ENCODE results near the gene RABL3. TPM values are rescaled to one million over a fixed set of nuclear protein-coding genes. Genes with fewer than 3 reads are reported as not detected.

Gene RABL3
- total and polyA plus RNA-seq, 8 donors = 2.0 to 27.7 (median 9.4) TPM

DNA sequence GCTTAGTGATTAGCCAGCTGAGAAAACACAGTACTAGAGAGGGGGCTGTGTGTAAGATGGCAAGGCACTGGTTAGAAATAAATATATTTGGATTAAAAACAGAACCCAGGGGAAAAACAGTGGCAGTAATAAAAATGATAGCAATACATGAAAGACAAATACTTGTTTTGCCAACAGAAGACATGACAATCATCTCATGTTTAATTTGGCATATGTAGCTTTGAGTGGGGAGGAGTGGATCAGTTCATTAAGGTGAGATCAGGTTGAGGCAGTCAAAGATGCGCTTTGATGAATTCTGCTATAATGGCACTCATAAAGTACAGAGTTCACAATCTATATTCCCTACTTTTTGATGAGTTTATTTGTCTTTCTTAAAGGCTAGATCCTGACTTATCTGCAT is 56.9 kb downstream of the RABL3 start:
- WGBS, 5 donors = 95 to 100% (median 97%) methylated on average over 1 of the region's 1 CpG

DNA sequence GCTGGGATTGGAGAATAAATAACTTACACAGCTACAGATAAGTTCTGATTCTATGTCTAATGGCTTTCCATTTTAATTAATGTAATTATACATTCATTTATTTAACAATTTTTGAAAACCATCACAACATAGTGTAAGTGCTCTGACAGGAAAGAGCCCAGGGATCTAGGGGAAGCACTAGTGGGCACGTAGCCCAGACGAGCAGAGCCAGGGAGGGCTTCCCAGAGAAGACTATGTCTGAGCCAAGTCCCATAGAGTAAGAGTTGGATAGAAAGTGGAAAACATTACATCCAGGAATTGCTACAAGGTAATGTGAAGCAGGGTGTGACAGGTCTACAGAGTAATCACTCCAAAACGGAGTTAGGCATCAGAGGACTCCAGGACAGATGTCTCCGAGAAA is 57.4 kb downstream of the RABL3 start:
- H3K36me3 ChIP-seq = peaks cover 0 to 14% (median 8%) of the 10 kb centered on the region in 4 donors
- TF ChIP-seq EP300 (IDR thresholded peaks at IDR 0.05) (no peak), POLR2A (IDR thresholded peaks at IDR 0.05) (no peak)
- intact Hi-C loops (cut with DNase I; ENCODE audit: low total_unique reads) = no loop called here
- peaks cover 9 to 33% (median 19%) of the 10 kb centered on the region in 4 donors for H3K4me1 ChIP-seq
- no peak overlapping the region for H3K4me3 ChIP-seq
- WGBS, 5 donors = 63 to 86% (median 74%) methylated on average over 4 of the region's 4 CpGs
- no peaks in the 10 kb centered on the region for H3K27me3 ChIP-seq
- H3K27ac ChIP-seq = no peak overlapping the region
- peak in 1 of 2 donors; percentile 12 for DNase-seq
- no peaks in the 10 kb centered on the region for H3K9me3 ChIP-seq

More for the DNA sequence above, 56.9 kb downstream of the RABL3 start:
- Histone ChIP-seq H3K4me1 (peaks cover 9 to 32% (median 19%) of the 10 kb centered on the region in 4 donors), H3K36me3 (peaks cover 0 to 14% (median 8%) of the 10 kb centered on the region in 4 donors), H3K9me3 (no peaks in the 10 kb centered on the region), H3K27me3 (no peaks in the 10 kb centered on the region), H3K4me3 (no peak overlapping the region), H3K27ac (no peak overlapping the region)
- no peak for DNase-seq
- TF ChIP-seq POLR2A (IDR thresholded peaks at IDR 0.05) = no peak
- TF ChIP-seq, protein P1, sequence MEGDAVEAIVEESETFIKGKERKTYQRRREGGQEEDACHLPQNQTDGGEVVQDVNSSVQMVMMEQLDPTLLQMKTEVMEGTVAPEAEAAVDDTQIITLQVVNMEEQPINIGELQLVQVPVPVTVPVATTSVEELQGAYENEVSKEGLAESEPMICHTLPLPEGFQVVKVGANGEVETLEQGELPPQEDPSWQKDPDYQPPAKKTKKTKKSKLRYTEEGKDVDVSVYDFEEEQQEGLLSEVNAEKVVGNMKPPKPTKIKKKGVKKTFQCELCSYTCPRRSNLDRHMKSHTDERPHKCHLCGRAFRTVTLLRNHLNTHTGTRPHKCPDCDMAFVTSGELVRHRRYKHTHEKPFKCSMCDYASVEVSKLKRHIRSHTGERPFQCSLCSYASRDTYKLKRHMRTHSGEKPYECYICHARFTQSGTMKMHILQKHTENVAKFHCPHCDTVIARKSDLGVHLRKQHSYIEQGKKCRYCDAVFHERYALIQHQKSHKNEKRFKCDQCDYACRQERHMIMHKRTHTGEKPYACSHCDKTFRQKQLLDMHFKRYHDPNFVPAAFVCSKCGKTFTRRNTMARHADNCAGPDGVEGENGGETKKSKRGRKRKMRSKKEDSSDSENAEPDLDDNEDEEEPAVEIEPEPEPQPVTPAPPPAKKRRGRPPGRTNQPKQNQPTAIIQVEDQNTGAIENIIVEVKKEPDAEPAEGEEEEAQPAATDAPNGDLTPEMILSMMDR (IDR thresholded peaks at IDR 0.05) = no peak
- TF ChIP-seq POLR2AphosphoS5 (IDR thresholded peaks at IDR 0.05) = no peak
- TF ChIP-seq EP300 (IDR thresholded peaks at IDR 0.05) = no peak
- intact Hi-C loops (cut with DNase I; ENCODE audit: low total_unique reads) = no loop called here

DNA sequence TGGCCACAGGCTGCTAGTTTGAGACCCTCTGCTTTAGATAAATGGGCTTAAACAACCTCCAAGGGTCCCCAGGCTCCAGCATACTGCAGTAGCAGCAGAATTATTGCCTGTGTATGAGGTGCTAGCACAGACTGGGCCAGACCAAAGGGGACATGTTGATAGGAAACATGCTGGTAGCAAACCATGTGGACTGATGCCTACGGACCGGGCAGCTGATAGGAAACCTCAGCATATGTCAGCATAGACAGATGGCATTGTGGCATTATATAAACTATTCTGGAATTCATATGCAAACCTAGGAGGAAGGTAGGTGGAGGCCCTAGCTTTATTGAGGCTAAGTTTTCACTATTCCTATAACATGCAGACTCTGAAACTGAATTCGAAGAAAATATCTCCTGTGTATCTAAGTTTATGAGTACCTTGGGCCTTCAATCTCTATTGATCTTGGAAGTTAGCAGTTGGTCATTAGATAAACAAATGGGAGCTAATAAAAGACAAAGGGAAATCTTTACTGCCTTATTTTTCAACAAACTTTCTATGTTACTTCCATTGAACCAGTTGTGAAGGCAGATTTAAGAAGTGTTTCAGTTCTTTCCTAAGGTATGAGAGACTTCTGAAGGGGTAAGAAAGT is 58.5 kb downstream of the RABL3 start:
- no peak for DNase-seq
- Histone ChIP-seq H3K27me3 (no peaks in the 10 kb centered on the region), H3K9me3 (no peaks in the 10 kb centered on the region), H3K4me1 (peaks cover 15 to 44% (median 27%) of the 10 kb centered on the region in 4 donors), H3K27ac (peak overlapping the region in 3 of 5 donors; percentile 82 to 87 (median 84)), H3K4me3 (no peak overlapping the region), H3K36me3 (peaks cover 0 to 6% (median 0%) of the 10 kb centered on the region in 4 donors)
- TF ChIP-seq POLR2A (IDR thresholded peaks at IDR 0.05) (no peak), EP300 (IDR thresholded peaks at IDR 0.05) (no peak), POLR2AphosphoS5 (IDR thresholded peaks at IDR 0.05) (no peak)
- TF ChIP-seq, protein P1 (IDR thresholded peaks at IDR 0.05) = no peak
- WGBS, 5 donors = 35 to 60% (median 54%) methylated on average over 3 of the region's 3 CpGs
- intact Hi-C loops (cut with DNase I; ENCODE audit: low total_unique reads) = no loop called here

DNA sequence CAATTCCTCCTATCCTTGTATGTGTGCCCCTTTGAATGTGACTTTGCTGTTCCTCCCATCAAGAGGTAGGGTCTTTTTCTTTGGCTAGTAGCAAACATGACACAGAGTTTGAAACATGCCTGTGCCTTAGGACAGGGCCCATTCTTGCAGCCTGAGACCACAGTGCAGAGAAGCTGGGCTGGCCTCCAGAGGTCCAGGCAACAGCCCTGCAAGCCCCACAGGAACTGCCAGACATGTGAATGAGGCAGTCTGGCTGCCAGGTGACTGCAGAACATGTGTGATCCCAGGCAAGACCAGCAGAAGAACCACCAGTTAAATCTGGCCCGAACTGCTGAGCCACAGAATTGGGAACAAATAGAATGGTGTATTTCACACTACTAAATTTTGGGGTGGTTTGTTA is 59.1 kb downstream of the RABL3 start:
- Histone ChIP-seq H3K4me3 (no peak overlapping the region), H3K36me3 (peaks cover 0 to under 1% (median 0%) of the 10 kb centered on the region in 4 donors), H3K27me3 (no peaks in the 10 kb centered on the region), H3K9me3 (no peaks in the 10 kb centered on the region), H3K27ac (peak overlapping the region; percentile 16 to 87 (median 82)), H3K4me1 (peaks cover 18 to 48% (median 32%) of the 10 kb centered on the region in 4 donors)
- peak in 1 of 2 donors; percentile 10 for DNase-seq
- intact Hi-C loops (cut with DNase I; ENCODE audit: low total_unique reads) = no loop called here
- TF ChIP-seq POLR2A (IDR thresholded peaks at IDR 0.05) = no peak
- TF ChIP-seq POLR2AphosphoS5 (IDR thresholded peaks at IDR 0.05) = no peak
- TF ChIP-seq, protein P1 (IDR thresholded peaks at IDR 0.05) = no peak
- no peak for TF ChIP-seq EP300 (IDR thresholded peaks at IDR 0.05)
- 59 to 100% (median 91%) methylated on average over 1 of the region's 1 CpG for WGBS, 5 donors
